RKO (cell line): ENCODE results near the gene STH.

Experiments used
- DNase-seq: peaks from one replicate; pipeline ENCODE4 v3.0.0-alpha.2; 2016; ENCODE audit warnings: low spot score

STH gene

DNA sequence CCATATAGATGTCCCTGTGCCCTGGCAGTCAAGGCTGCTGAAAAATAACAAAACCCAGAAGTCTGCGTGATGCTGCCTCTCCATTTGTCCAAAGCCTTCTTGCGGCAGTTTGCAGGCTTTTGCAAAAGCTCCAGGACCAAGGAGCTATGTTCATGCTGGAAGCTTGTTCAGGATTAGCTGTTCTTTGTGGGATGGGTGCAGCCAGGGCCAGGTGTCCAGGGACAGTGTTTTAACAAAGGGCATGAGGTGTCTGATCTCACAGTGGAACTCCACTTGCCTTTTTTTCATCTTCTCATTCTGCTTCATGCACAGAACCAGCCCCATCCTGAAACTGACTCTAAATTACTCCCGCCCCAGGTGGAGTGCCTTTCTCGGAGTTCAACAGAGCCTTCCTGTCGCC lies 31.7 kb upstream of the STH start:
- no peak for DNase-seq

DNA sequence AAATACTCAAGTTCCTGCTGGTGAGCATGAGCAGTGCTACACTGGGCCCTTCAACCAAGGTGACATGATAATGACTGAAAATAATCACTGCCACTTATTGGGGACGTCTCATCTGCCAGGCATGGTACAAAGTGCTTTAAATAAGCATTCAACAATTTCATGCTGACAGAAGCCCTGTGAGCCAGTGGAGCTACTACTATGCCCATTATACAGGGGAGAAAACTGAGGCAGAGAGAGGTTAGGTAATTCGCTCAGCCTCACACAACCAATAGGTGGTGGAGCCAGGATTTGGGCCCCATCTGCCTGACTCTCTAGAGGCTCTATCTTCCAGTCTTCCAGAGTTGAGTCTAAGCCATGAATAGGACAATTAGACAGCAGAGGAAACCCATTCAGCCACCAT lies 30.3 kb upstream of the STH start:
- DNase-seq: no peak

DNA sequence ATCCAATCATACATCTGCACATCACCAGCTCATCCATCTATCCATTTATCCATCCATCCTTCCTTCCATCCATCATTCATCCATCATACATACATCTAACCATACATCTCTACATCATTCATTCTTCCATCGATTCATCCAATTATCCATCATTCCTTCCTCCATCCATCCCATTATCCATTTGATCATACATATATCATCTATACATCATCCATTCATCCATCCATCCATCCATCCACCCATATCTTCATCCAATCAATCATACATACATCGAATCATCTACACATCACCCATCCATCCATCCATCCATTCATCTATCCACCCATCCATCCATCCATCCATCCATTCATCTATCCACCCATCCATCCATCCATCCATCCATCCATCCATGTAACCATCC lies 29.3 kb upstream of the STH start:
- no peak for DNase-seq

DNA sequence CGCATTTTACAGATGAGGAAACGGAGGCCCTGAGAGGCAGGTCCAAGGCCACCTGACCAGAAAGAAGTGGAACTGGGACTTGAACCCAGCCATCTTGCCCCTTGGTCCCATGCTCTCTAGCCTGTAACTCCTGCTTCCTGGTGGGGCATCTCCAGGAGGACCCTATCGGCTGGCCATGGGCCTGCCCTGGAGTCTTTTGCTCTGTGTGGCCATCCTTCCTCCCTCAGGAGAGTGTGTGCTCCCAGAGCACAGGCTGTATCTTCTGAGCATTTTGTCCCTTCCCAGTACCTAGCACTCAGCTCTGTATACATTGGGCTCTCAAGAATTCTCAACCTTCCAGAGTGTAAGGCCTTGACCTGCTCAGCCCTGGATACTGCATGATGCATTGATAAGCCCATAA lies 28.4 kb upstream of the STH start:
- no peak for DNase-seq

DNA sequence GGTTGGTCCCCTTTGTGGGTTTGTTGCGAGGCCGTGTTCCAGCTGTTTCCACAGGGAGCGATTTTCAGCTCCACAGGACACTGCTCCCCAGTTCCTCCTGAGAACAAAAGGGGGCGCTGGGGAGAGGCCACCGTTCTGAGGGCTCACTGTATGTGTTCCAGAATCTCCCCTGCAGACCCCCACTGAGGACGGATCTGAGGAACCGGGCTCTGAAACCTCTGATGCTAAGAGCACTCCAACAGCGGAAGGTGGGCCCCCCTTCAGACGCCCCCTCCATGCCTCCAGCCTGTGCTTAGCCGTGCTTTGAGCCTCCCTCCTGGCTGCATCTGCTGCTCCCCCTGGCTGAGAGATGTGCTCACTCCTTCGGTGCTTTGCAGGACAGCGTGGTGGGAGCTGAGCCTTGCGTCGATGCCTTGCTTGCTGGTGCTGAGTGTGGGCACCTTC lies 27.3 kb upstream of the STH start:
- DNase-seq: no peak

DNA sequence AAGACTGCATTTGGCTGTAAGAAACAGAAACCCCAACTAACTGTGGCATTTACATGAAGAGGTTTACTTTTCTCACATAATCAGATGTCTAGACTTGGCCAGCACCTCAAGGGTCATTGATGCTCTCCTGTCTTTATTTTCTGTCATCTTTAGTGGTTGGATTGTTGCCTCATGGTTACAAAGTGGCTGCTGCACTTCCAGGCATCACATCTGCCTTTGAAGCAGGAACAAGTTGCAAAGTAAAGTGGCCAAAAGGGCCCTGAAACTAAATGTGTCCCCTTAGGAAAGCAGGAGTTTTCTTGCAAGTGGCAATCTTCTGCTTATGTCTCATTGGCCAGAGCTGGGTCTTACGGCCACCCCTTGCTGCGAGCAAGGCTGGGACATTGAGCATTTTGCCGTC lies 26.5 kb upstream of the STH start:
- DNase-seq: no peak

DNA sequence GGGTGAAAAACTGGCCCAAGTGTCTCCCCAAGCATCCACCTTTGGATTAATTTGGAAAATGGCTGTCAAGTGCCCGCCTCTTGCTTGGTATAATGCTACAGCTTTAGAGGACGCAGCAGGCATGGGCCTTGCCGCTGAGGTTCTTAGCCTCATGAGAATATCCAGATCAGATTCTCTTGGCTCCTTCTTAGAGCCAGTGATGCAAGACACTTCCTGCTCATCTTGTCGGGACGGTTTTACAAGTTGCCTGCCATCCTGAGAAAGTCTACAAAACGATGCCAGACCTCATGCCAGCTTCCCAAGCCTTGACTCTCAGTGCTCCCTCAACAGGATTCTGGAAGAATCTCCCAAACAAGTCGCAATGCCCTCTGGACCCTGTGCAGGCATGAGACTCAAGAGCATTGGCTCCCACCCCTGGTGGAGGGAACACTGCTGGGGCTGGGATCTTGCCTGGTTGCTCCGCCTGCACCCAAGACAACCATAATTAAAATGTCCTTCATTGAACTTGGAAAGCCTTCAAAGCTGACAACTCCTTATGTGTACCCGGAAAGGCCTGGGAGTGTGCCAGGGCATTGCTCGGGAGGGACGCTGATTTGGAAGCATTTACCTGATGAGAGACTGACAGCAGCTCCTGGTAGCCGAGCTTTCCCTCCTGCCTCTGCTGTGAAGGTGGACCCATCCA lies 25.8 kb upstream of the STH start:
- DNase-seq: no peak

DNA sequence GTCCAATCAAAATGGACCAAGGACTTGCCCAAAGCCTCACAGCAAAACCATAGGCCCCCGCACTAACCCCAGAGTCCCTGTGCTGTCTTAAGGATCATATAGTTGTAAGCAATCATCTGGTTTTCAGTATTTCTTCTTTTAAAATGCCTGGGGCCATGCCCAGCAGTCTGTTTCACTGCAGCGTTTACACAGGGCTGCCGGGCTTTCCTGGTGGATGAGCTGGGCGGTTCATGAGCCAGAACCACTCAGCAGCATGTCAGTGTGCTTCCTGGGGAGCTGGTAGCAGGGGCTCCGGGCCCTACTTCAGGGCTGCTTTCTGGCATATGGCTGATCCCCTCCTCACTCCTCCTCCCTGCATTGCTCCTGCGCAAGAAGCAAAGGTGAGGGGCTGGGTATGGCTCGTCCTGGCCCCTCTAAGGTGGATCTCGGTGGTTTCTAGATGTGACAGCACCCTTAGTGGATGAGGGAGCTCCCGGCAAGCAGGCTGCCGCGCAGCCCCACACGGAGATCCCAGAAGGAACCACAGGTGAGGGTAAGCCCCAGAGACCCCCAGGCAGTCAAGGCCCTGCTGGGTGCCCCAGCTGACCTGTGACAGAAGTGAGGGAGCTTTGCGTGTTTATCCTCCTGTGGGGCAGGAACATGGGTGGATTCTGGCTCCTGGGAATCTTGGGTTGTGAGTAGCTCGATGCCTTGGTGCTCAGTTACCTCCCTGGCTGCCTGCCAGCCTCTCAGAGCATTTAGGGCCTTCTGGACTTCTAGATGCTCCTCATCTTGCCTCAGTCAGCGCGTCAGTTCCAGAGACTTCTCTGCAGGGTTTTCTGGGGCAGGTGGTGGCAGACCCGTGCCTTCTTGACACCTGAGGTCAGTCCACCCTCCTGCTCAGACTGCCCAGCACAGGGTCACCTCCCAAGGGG lies 24.8 kb upstream of the STH start:
- DNase-seq: no peak

DNA sequence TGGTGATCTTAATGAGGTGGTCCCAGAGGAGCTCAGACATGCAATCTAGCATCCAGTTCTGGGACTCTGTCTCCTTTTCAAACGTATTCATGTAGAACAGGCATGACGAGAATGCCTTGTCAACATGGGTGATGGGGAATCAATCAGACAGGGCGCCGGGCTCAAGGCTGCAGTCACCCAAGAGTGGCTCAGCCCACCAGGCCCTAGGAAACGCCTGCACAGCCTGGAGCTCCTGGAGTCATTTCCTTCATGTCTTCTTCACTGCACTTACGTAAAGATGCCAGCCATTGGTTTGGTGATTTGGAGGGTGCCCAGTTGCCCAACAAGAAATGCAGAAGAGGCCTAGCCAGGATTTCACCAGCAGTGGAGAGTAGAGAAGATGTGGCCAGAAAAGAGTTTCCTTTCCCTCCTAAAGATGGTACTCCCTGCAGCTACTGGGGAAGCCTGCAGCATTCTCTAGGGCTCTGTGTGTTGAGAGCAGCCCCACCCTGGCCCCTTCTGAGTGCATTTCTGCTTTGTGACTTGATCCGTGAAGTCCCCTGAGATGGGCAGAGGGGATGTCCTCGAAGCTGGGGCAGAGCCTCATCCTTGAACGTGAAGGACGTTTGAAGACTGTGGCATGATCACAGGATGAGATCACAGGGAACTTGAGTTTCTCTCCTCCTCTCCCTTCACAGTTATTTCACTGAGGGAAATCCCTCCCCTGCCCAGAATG lies 24.0 kb upstream of the STH start:
- DNase-seq: no peak

DNA sequence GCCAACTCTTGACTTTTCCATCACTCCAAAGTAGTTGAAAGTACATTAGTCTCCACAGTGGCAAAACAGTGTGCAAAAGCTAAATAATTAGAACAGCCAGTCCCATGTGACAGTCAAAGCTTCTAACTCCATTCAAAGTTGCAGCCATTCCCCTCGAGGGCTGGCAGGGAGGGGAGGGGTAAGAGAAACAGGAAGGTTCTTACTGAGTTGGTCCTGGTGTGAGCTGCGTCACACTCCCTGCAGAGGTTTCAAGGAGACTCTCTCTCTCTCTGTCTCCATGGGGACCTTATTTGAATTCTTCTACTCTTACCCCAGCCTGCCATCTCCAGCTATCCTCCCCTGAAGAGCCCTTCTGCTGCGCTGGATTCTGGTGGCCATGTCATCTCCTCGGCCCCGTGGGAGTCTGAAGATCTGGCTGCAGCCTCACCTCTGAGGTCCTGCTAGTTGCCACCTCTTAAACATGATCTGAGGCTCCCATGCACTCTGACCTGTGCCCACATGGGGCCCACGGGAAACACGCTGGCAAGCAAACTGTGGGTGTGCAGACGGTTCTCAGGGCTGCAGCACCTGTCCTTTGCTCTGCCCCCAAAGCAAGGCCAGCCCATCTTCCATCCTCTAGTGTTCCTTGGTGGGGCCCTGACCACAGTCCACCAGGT lies 23.3 kb upstream of the STH start:
- no peak for DNase-seq

DNA sequence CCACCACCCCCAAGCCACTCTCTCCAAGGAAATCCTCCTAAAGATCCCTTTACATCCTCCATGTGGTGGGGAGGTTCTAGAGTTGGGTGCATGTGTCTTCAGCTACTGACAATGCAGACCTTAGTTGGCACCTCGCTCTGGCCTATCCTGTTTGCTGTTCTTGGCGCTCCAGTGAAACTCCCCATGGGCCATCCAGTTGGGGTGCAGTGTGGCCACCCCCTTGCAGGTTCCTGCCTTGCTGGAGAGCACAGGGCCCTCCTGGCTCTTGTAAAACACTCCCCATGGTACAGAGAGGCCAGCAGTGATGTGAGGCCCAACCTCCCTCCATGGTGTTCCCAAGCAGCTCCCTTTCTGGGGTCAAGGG lies 22.7 kb upstream of the STH start:
- DNase-seq: no peak

DNA sequence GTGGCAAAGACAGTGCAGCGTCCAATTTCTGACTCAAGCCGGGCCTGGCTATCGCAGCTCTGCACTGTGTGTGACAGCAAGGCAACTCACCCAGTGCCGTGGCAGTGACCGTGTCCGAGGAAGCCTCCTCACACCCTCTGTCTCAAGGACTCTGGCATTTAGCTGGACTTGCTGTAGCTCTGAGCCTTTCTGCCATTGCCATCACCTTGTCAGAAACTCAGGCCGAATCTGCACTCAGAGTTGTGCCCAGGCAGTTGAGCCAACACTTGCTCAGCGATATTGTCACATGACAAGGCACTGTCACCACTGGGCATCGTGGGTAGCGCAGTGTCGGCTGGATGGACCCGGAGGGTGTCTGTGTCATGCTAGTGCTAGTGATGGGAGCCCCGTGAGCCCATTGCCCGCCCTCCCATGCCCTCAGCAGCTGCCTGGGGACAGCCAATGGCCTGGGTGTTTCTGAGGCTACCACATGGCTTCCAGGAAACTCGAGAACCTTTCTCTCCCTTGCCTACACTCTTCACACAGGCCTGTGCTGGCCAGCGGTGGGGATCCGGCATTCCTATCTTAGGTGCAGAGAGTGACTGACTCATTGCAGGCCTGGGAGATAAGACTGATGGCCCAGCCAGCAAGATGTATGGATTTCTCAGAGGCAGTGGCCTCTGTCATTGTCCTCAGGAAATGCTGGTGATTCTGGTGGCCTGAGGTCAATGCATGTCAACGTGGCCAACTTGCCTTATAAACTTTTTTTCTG lies 22.1 kb upstream of the STH start:
- DNase-seq: no peak

DNA sequence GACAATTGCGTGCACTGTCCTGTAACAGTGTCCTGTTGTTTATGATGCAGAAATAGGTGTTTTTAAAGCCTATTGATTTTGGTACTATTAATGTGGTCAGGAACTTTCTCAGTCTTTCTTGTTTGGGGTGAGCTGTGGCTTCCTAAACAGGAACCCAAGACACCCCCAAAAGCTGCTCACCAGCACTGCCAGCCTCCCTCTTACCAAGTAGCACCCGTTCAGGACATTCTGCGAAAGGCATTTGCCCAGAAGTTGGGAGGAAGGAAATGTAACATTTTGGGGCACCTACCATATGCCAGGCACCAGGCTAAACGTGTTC lies 21.6 kb upstream of the STH start:
- DNase-seq: no peak

DNA sequence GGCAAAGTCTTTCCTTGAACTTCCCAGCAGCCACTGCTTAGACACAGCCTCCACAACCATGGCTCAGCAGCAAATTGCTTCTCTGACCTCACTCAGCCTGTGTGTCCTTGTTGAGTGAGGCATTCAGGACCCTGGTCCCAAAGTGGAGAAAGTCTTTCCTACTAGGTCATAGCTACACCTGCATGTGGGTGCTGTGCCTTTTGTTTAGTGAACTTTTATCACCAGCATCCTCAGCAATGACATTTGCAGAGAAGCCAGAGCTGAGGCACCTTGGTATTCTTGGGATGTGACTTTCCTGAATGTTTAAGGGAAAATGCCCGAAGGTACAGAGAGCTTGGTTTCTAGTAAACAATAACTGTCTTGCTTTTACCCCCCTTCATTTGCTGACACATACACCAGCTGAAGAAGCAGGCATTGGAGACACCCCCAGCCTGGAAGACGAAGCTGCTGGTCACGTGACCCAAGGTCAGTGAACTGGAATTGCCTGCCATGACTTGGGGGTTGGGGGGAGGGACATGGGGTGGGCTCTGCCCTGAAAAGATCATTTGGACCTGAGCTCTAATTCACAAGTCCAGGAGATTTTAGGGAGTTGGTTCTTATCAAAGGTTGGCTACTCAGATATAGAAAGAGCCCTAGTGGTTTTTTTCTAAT lies 20.9 kb upstream of the STH start:
- no peak for DNase-seq

DNA sequence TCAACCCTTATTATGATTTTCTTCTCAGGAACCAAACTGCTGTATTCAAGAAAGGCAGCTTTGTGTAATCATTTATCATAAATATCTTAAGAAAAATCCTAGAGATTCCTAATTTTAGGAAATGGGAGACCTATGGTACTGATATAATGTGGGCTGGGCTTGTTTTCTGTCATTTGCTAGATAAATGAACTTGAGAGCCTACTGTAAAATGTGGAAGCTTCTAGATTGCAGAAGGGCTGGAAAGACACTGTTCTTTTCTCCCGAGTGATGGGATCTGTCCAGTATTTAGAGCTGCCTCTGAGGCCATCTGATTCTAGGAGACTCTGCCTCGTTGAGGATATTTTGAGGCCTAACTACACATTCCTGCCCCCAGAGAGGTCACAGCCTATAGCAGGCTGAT lies 19.9 kb upstream of the STH start:
- DNase-seq: no peak

DNA sequence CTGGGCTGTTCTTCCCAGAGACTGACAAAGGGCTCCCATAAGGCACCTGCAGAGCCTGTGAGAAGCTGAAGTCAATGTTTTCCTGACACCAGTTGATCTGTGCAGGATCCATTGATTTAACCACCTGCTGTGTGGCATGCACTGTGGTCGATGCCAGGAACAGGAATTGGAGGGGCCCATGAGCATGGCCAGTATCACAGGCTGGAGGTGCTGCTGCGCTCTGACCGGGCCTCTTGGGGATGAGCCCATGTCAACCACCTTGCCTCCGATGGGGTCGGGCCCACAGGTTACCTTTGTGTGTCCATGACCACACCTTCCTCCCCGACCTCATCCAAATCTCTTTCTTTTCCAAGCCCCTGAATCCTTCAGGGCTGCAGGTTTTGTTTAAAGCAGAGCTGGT lies 18.2 kb upstream of the STH start:
- no peak for DNase-seq

DNA sequence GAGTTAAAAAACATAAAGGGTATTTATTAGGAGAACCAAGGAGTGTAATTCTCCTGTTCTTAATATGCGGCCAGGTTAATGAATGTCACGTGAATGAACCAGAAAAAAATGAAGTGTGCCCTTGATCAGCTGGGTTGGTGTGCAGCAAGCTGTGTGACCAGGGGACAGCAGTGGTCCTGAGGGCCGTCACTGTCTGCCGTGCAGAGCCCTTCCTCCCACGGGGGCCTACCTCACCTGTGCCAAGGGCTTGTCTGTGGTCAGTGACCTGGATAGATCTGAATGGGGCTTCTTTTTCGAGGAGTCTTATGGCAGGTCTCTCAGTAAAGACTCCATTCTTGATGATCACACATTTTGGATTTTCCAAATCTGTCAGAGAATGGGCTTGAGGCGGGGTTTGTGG lies 17.7 kb upstream of the STH start:
- DNase-seq: no peak

DNA sequence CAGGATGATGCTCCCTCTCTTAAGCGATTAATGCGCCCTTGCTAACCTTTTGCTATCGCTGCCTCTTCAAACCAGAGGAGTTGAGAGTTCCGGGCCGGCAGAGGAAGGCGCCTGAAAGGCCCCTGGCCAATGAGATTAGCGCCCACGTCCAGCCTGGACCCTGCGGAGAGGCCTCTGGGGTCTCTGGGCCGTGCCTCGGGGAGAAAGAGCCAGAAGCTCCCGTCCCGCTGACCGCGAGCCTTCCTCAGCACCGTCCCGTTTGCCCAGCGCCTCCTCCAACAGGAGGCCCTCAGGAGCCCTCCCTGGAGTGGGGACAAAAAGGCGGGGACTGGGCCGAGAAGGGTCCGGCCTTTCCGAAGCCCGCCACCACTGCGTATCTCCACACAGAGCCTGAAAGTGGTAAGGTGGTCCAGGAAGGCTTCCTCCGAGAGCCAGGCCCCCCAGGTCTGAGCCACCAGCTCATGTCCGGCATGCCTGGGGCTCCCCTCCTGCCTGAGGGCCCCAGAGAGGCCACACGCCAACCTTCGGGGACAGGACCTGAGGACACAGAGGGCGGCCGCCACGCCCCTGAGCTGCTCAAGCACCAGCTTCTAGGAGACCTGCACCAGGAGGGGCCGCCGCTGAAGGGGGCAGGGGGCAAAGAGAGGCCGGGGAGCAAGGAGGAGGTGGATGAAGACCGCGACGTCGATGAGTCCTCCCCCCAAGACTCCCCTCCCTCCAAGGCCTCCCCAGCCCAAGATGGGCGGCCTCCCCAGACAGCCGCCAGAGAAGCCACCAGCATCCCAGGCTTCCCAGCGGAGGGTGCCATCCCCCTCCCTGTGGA lies 16.0 kb upstream of the STH start:
- DNase-seq: no peak

DNA sequence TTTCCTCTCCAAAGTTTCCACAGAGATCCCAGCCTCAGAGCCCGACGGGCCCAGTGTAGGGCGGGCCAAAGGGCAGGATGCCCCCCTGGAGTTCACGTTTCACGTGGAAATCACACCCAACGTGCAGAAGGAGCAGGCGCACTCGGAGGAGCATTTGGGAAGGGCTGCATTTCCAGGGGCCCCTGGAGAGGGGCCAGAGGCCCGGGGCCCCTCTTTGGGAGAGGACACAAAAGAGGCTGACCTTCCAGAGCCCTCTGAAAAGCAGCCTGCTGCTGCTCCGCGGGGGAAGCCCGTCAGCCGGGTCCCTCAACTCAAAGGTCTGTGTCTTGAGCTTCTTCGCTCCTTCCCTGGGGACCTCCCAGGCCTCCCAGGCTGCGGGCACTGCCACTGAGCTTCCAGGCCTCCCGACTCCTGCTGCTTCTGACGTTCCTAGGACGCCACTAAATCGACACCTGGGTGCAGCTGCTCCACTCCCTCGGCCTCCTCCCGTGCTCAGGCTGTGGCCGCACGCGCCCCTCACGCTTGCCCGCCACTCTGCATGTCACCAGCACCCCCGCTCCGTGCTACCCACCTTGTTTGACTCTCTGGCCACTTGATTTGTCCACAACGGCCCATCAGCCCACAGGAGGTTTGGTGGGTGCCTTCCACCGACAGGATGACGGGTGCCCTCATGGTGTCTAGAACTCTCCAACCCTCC lies 15.3 kb upstream of the STH start:
- DNase-seq: no peak

DNA sequence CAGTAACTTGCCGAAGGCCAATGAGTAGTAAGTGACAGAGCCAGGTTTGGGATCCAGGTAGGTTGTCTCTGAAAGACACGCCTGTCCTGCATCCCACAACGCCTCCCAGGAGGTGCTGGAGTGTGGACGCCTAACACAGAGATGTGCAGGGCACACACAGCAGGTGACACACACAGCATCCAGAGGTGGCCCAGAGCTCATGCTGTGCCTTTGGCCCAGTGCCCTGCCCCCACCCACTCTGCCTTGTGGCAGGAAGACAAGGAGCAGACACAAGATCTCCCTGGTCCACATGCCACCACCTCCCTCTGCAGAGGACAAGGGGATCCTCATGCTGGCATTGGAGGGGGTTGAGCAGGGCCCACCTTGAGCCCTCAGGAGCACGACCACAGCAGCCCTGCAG lies 14.7 kb upstream of the STH start:
- DNase-seq: no peak
